NT2/D1 (cell line): Measurements from ENCODE around the gene LGALS1.

Experiments used
- SUZ12 ChIP-seq: IDR thresholded peaks from 2 replicates; pipeline ENCODE4 v1.6.1; 2011; ENCODE audit not compliant: insufficient read length, insufficient read depth; ENCODE audit errors: extremely low read depth
- YY1 ChIP-seq: IDR thresholded peaks from 2 replicates; pipeline ENCODE4 v1.6.1; 2011; ENCODE audit not compliant: insufficient read length, insufficient read depth

GRCh38 chr22:37697538-37697835 is 22.1 kb downstream of the LGALS1 start:
- TF ChIP-seq YY1 = no peak
- no peak for TF ChIP-seq SUZ12
